Karpas-422 (cell line): ENCODE measurements around the gene TUBGCP6. TPM values are rescaled to one million over a fixed set of nuclear protein-coding genes. Genes with fewer than 3 reads are reported as not detected.

ENCODE experiments used
- DNase-seq: peaks from one replicate; pipeline ENCODE4 v3.0.0-alpha.2; 2015
- H2AFZ ChIP-seq: fragments of 200-600 bp; sonication (generic); 2 replicates; pipeline ENCODE4 v1.6.1; 2014; ENCODE audit warnings: antibody characterized with exemption, low read length, mixed read lengths
- H3K27ac ChIP-seq: fragments of 200-600 bp; sonication (generic); 2 replicates; pipeline ENCODE4 v1.5.1; 2014; ENCODE audit warnings: mild to moderate bottlenecking, low read length, moderate library complexity
- H3K27me3 ChIP-seq: fragments of 200-600 bp; sonication (generic); 2 replicates; pipeline ENCODE4 v1.6.1; 2014; ENCODE audit warnings: low read length, mixed read lengths
- H3K36me3 ChIP-seq: fragments of 200-600 bp; sonication (generic); 2 replicates; pipeline ENCODE4 v1.6.1; 2014; ENCODE audit warnings: low read length, mixed read lengths; ENCODE audit not compliant: insufficient read depth
- H3K4me1 ChIP-seq: fragments of 200-600 bp; sonication (generic); 2 replicates; pipeline ENCODE4 v1.6.1; 2014; ENCODE audit warnings: mild to moderate bottlenecking, low read length, mixed read lengths
- H3K4me2 ChIP-seq: fragments of 200-600 bp; sonication (generic); 2 replicates; pipeline ENCODE4 v1.6.1; 2014; ENCODE audit warnings: low read length, low read depth, mild to moderate bottlenecking; ENCODE audit not compliant: poor library complexity, severe bottlenecking
- H3K4me3 ChIP-seq: fragments of 200-600 bp; sonication (generic); 2 replicates; pipeline ENCODE4 v1.5.1; 2014; ENCODE audit warnings: mild to moderate bottlenecking, antibody characterized with exemption, low read length, mixed read lengths
- H3K79me2 ChIP-seq: fragments of 200-600 bp; sonication (generic); 2 replicates; pipeline ENCODE4 v1.6.1; 2014; ENCODE audit warnings: mild to moderate bottlenecking, low read length, mixed read lengths
- H3K9ac ChIP-seq: fragments of 200-600 bp; sonication (generic); 2 replicates; pipeline ENCODE4 v1.6.0; 2014; ENCODE audit warnings: low read length
- H3K9me2 ChIP-seq: fragments of 200-600 bp; sonication (generic), shearing (Covaris generic); replicated peaks from 2 replicates; pipeline ENCODE4 v1.6.0; 2014; ENCODE audit warnings: mild to moderate bottlenecking, low read length, moderate library complexity; ENCODE audit not compliant: insufficient read depth
- H3K9me3 ChIP-seq: fragments of 300-700, 200-600 bp; sonication (generic); 2 replicates; pipeline ENCODE4 v1.6.1; 2014; ENCODE audit warnings: low read length, mixed read lengths
- H4K20me1 ChIP-seq: fragments of 200-600 bp; sonication (generic); 2 replicates; pipeline ENCODE4 v1.6.1; 2014; ENCODE audit warnings: mild to moderate bottlenecking, antibody characterized with exemption, low read length, low read depth; ENCODE audit not compliant: insufficient read depth
- total RNA-seq: library from RNA; depleted of rRNA; stranded (reverse); fragments of >200 nt; shearing (Covaris generic); gene quantifications from 2 replicates; pipeline ENCODE4 v1.2.3, GENCODE V29; 2014; ENCODE audit warnings: low replicate concordance

TUBGCP6 gene
- total RNA-seq, 1 experiment from 2014 or later = 16.9 TPM

DNA sequence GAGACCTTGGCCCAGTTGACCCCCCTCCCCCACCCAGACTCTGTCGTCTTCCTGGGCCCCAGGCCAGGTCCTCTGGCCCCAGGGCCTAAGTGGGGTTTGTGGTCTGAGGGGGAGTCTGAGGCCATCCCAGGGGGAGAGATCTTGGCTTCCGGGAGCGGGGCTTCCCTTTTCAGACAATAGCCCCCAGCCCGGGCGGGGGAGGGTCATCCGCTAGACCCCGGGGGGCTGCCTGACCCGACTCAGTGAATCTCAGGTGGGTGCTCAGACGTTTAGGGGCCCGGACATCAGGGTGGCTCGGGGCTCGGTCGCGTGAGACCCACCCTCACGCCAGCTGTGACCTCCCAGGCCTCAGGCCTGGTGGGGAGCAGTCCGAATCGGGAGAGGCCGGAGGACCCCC is 24.7 kb upstream of the TUBGCP6 start:
- Histone ChIP-seq H3K4me1 (peaks cover 24% of the 10 kb centered on the region), H3K9me3 (no peaks in the 10 kb centered on the region), H3K27me3 (no peaks in the 10 kb centered on the region), H3K4me3 (peak overlapping the region; percentile 77), H3K36me3 (no peaks in the 10 kb centered on the region), H3K79me2 (no peaks in the 10 kb centered on the region), H3K27ac (peak overlapping the region; percentile 46), H3K9ac (peak overlapping the region; percentile 75), H3K9me2 (no peaks in the 10 kb centered on the region), H3K4me2 (peak overlapping the region; percentile 92), H4K20me1 (no peaks in the 10 kb centered on the region), H2AFZ (peak overlapping the region; percentile 60)
- DNase-seq = no peak

DNA sequence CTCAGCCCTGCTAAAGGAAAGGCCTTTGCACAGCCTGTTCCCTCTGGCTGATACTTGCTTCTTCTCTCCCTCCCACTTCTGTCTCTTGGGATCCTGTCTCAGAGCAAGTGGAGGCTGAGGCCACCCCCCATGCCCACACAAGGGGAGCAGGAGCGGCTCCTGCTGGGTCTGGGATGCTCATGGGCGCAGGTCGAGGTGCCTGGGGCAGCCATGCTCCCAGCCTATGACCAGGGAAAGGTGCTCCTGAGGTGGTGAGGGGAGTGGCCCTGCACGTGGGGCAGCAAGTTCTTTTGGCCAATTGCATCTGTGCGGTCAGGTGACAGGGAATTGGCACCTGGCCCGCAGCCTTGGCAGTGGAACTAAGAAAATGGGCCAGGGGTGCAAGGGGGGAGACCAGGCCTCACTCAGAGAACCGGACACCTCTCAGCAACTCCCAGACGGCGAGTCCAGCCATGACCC is 23.9 kb upstream of the TUBGCP6 start:
- H3K4me3 ChIP-seq = no peak overlapping the region
- no peaks in the 10 kb centered on the region for H3K9me3 ChIP-seq
- H3K4me2 ChIP-seq = no peak overlapping the region
- no peak overlapping the region for H3K9ac ChIP-seq
- H3K4me1 ChIP-seq = peaks cover 24% of the 10 kb centered on the region
- no peaks in the 10 kb centered on the region for H3K9me2 ChIP-seq
- H3K36me3 ChIP-seq = no peaks in the 10 kb centered on the region
- DNase-seq = no peak
- H2AFZ ChIP-seq = no peak overlapping the region
- H4K20me1 ChIP-seq = no peaks in the 10 kb centered on the region
- H3K27ac ChIP-seq = no peak overlapping the region
- H3K79me2 ChIP-seq = no peaks in the 10 kb centered on the region
- no peaks in the 10 kb centered on the region for H3K27me3 ChIP-seq

- Histone ChIP-seq H3K9me2 (no peaks in the 10 kb centered on the region), H3K79me2 (no peaks in the 10 kb centered on the region), H3K9ac (no peak overlapping the region), H4K20me1 (no peaks in the 10 kb centered on the region), H3K4me3 (no peak overlapping the region), H3K4me1 (peaks cover 33% of the 10 kb centered on the region), H3K9me3 (no peaks in the 10 kb centered on the region), H3K27ac (no peak overlapping the region), H2AFZ (no peak overlapping the region), H3K27me3 (no peaks in the 10 kb centered on the region), H3K4me2 (no peak overlapping the region), H3K36me3 (no peaks in the 10 kb centered on the region)
- no peak for DNase-seq
Observed at GRCh38 chr22:50267591-50268390, 23.0 kb upstream of the TUBGCP6 start.

DNA sequence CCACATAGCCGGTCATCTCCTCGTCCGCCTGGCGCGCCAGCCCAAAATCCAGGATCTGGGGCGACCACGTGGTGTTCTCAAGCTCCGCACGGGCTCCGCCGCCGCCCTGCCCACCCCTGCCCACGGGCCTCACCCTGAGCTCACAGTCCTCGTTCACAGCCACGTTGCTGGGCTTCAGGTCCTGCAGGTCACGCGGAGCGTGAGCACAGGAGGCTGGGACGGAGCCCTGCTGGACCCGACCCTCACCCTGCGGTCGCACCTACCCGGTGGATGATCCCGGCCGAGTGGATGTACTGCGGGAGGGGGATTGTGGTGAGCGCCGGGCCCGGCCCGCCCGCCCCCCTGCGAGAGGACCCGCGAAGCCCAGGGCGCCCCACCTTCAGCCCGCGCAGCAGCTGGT is 22.2 kb upstream of the TUBGCP6 start:
- no peaks in the 10 kb centered on the region for H3K79me2 ChIP-seq
- no peaks in the 10 kb centered on the region for H3K27me3 ChIP-seq
- H3K9me3 ChIP-seq = no peaks in the 10 kb centered on the region
- no peak overlapping the region for H2AFZ ChIP-seq
- H3K4me3 ChIP-seq = no peak overlapping the region
- no peaks in the 10 kb centered on the region for H3K36me3 ChIP-seq
- H3K4me1 ChIP-seq = peaks cover 38% of the 10 kb centered on the region
- no peak overlapping the region for H3K4me2 ChIP-seq
- H3K27ac ChIP-seq = no peak overlapping the region
- DNase-seq = no peak
- H3K9me2 ChIP-seq = no peaks in the 10 kb centered on the region
- H3K9ac ChIP-seq = no peak overlapping the region
- H4K20me1 ChIP-seq = no peaks in the 10 kb centered on the region

- Histone ChIP-seq H3K9me3 (no peaks in the 10 kb centered on the region), H3K9me2 (no peaks in the 10 kb centered on the region), H2AFZ (no peak overlapping the region), H3K27ac (no peak overlapping the region), H3K79me2 (peaks cover 9% of the 10 kb centered on the region), H3K9ac (no peak overlapping the region), H3K27me3 (no peaks in the 10 kb centered on the region), H3K4me3 (no peak overlapping the region), H3K4me2 (no peak overlapping the region), H3K4me1 (peaks cover 28% of the 10 kb centered on the region), H3K36me3 (no peaks in the 10 kb centered on the region), H4K20me1 (no peaks in the 10 kb centered on the region)
- no peak for DNase-seq
Observed at GRCh38 chr22:50264946-50265669, 20.3 kb upstream of the TUBGCP6 start.

- Histone ChIP-seq H4K20me1 (no peaks in the 10 kb centered on the region), H2AFZ (no peak overlapping the region), H3K9me3 (no peaks in the 10 kb centered on the region), H3K27ac (no peak overlapping the region), H3K4me2 (no peak overlapping the region), H3K4me3 (no peak overlapping the region), H3K36me3 (no peaks in the 10 kb centered on the region), H3K27me3 (no peaks in the 10 kb centered on the region), H3K4me1 (peaks cover 25% of the 10 kb centered on the region), H3K9ac (no peak overlapping the region), H3K79me2 (peaks cover 17% of the 10 kb centered on the region), H3K9me2 (no peaks in the 10 kb centered on the region)
- DNase-seq = no peak
Observed at GRCh38 chr22:50264104-50264745, 19.4 kb upstream of the TUBGCP6 start.

GRCh38 chr22:50262973-50263617 is 18.3 kb upstream of the TUBGCP6 start:
- H3K9ac ChIP-seq = peak overlapping the region; percentile 98
- no peak overlapping the region for H2AFZ ChIP-seq
- H4K20me1 ChIP-seq = no peaks in the 10 kb centered on the region
- peaks cover 24% of the 10 kb centered on the region for H3K4me1 ChIP-seq
- peak overlapping the region; percentile 97; the same call in 1 of the 2 replicates for H3K4me3 ChIP-seq
- no peaks in the 10 kb centered on the region for H3K27me3 ChIP-seq
- peak overlapping the region; percentile 78 for H3K27ac ChIP-seq
- no peaks in the 10 kb centered on the region for H3K9me3 ChIP-seq
- H3K4me2 ChIP-seq = peak overlapping the region; percentile 75
- H3K79me2 ChIP-seq = peaks cover 25% of the 10 kb centered on the region
- H3K9me2 ChIP-seq = no peaks in the 10 kb centered on the region
- H3K36me3 ChIP-seq = no peaks in the 10 kb centered on the region; the same call in 1 of the 2 replicates
- no peak for DNase-seq
